HepG2 (cell line): ENCODE measurements around the gene MLYCD. TPM values are rescaled to one million over a fixed set of nuclear protein-coding genes. Genes with fewer than 3 reads are reported as not detected.
A peak's percentile ranks its signal among the peaks of the same experiment; 100 is the strongest.

ENCODE experiments used
- ARNT2 ChIP-seq: sonication (generic); formaldehyde crosslinking; IDR thresholded peaks from 2 replicates; pipeline ENCODE4 v1.8.0; 2022; ENCODE audit warnings: mild to moderate bottlenecking, low read depth, missing genetic modification reagents, moderate library complexity
- CEBPB ChIP-seq: IDR thresholded peaks from 2 replicates; pipeline ENCODE4 v1.6.1; 2011; ENCODE audit warnings: low read depth, low read length, improper control_type of control experiment, borderline replicate concordance
- FLYWCH1 ChIP-seq: sonication (generic); formaldehyde crosslinking; IDR thresholded peaks from 2 replicates; pipeline ENCODE4 v1.8.1; 2023; ENCODE audit warnings: mild to moderate bottlenecking, missing genetic modification reagents
- GMEB1 ChIP-seq: sonication (generic); formaldehyde crosslinking; IDR thresholded peaks from 2 replicates; pipeline ENCODE4 v1.5.1; 2020; ENCODE audit warnings: missing genetic modification reagents, mild to moderate bottlenecking, borderline replicate concordance
- GZF1 ChIP-seq: sonication (generic); formaldehyde crosslinking; IDR thresholded peaks from 2 replicates; pipeline ENCODE4 v1.5.1; 2020; ENCODE audit warnings: mild to moderate bottlenecking, missing genetic modification reagents
- MAFK ChIP-seq, 2 experiments: IDR thresholded peaks in 1 of 2; conservative IDR thresholded peaks in 1 of 2; 2 replicates each; pipeline ENCODE4 v1.6.1; 2011; ENCODE audit warnings: improper control_type of control experiment in 2 of 2, low read length in 2 of 2
- PATZ1 ChIP-seq: sonication (generic); formaldehyde crosslinking; IDR thresholded peaks from 2 replicates; pipeline ENCODE4 v1.4.0; 2020; ENCODE audit warnings: missing genetic modification reagents
- PHF20 ChIP-seq: sonication (generic); formaldehyde crosslinking; IDR thresholded peaks from 2 replicates; pipeline ENCODE4 v1.5.0; 2020; ENCODE audit warnings: mild to moderate bottlenecking, missing genetic modification reagents
- RAD51 ChIP-seq: fragments of 450-650 bp; IDR thresholded peaks from 2 replicates; pipeline ENCODE4 v1.6.1; 2016; ENCODE audit warnings: borderline replicate concordance
- RFX1 ChIP-seq: fragments of 450-650 bp; IDR thresholded peaks from 2 replicates; pipeline ENCODE4 v1.6.1; 2017
- USF2 ChIP-seq, 2 experiments: sonication (generic) in 1 of 2; formaldehyde crosslinking in 1 of 2; IDR thresholded peaks; 2 replicates each; pipeline versions ENCODE4 v1.5.1 to v1.6.1; 2011 to 2020; ENCODE audit warnings: borderline replicate concordance in 1 of 2, low read depth in 1 of 2, low read length in 1 of 2, mild to moderate bottlenecking in 1 of 2, missing genetic modification reagents in 1 of 2, moderate library complexity in 1 of 2
- ZFP82 ChIP-seq: sonication (generic); formaldehyde crosslinking; IDR thresholded peaks from 2 replicates; pipeline ENCODE4 v1.5.1; 2020; ENCODE audit warnings: mild to moderate bottlenecking, missing genetic modification reagents, borderline replicate concordance
- ZMYM4 ChIP-seq: sonication (generic); formaldehyde crosslinking; IDR thresholded peaks from 2 replicates; pipeline ENCODE4 v1.8.1; 2023; ENCODE audit warnings: mild to moderate bottlenecking, missing genetic modification reagents
- ZNF138 ChIP-seq: sonication (generic); formaldehyde crosslinking; IDR thresholded peaks from 2 replicates; pipeline ENCODE4 v1.5.0; 2020; ENCODE audit warnings: mild to moderate bottlenecking, low read depth, missing genetic modification reagents
- ZNF232 ChIP-seq: sonication (generic); formaldehyde crosslinking; IDR thresholded peaks from 2 replicates; pipeline ENCODE4 v1.4.0; 2020; ENCODE audit warnings: missing genetic modification reagents, borderline replicate concordance
- ZNF296 ChIP-seq: sonication (generic); formaldehyde crosslinking; conservative IDR thresholded peaks from 2 replicates; pipeline ENCODE4 v1.5.0; 2020; ENCODE audit warnings: mild to moderate bottlenecking, missing genetic modification reagents
- ZNF335 ChIP-seq: sonication (generic); formaldehyde crosslinking; IDR thresholded peaks from 2 replicates; pipeline ENCODE4 v1.4.0; 2020; ENCODE audit warnings: missing genetic modification reagents
- ZNF607 ChIP-seq: sonication (generic); formaldehyde crosslinking; IDR thresholded peaks from 2 replicates; pipeline ENCODE4 v1.5.1; 2020; ENCODE audit warnings: missing genetic modification reagents, mild to moderate bottlenecking, borderline replicate concordance
- ZNF687 ChIP-seq: sonication (generic); formaldehyde crosslinking; IDR thresholded peaks from 2 replicates; pipeline ENCODE4 v1.5.1; 2020; ENCODE audit warnings: mild to moderate bottlenecking, missing genetic modification reagents, moderate library complexity
- polyA plus RNA-seq, 8 experiments: library from polyadenylated mRNA; depleted of rRNA in 3 of 8; stranded (reverse) in 7 of 8; unstranded in 1 of 8; fragments of >200 nt; fragmentation: Illumina TruSeq in 4 of 8; extraction: Trizol in 4 of 8; gene quantifications; 2 replicates each; pipeline versions ENCODE4 v1.2.1 to v1.2.3, GENCODE V29; 2011 to 2016; ENCODE audit warnings: low read depth in 4 of 8, missing spikeins in 1 of 8, mixed read lengths in 1 of 8; ENCODE audit not compliant: insufficient read depth in 1 of 8
- total RNA-seq, 5 experiments: library from RNA; depleted of rRNA; stranded (reverse); fragments of >200 nt; fragmentation: Illumina TruSeq; extraction: Trizol; gene quantifications; 2 replicates each; pipeline ENCODE4 v1.2.3, GENCODE V29; 2016; ENCODE audit warnings: low read depth in 1 of 5

Gene MLYCD
- total and polyA plus RNA-seq, 2 of the 13 experiments (the other 11 are each of a cell fraction or from before 2014, with no cell fraction given): 1.8 to 4.0 TPM

GRCh38 chr16:83899272-83899897 is 470 bp downstream of the MLYCD start (continued):
- TF ChIP-seq PHF20 (CRISPR knock-in tag): no peak; the same call in 1 of the 2 replicates
- TF ChIP-seq ZNF687 (CRISPR knock-in tag): peak; percentile 88
- peak; percentile 78; the same call in 1 of the 2 replicates for TF ChIP-seq ZNF607 (CRISPR knock-in tag)
- TF ChIP-seq GZF1: no peak
- TF ChIP-seq ZMYM4 (CRISPR knock-in tag): peak; percentile 6; the same call in 1 of the 2 replicates
- TF ChIP-seq ZFP82 (CRISPR knock-in tag): no peak; the same call in 1 of the 2 replicates
- peak; percentile 79; the same call in 1 of the 2 replicates for TF ChIP-seq ZNF138 (CRISPR knock-in tag)
- TF ChIP-seq MAFK (conservative IDR thresholded peaks at IDR 0.05 in 1 of 2, IDR thresholded peaks at IDR 0.05 in 1 of 2; ENCODE audit: low read length in 2 of 2): no peak
- TF ChIP-seq CEBPB: no peak
- no peak for TF ChIP-seq RFX1
- TF ChIP-seq RAD51: no peak
- no peak for TF ChIP-seq PATZ1 (CRISPR knock-in tag)
- TF ChIP-seq ARNT2: peak; percentile 85
- TF ChIP-seq ZNF335: no peak
- TF ChIP-seq ZNF232 (CRISPR knock-in tag): 0 out of 2 replicates have a peak, but pooled peaks have one; percentile 28
- TF ChIP-seq FLYWCH1: no peak
- TF ChIP-seq GMEB1 (CRISPR knock-in tag): peak; percentile 41; the same call in 1 of the 2 replicates
- no peak for TF ChIP-seq ZNF296 (CRISPR knock-in tag)
- TF ChIP-seq USF2 (IDR thresholded peaks at IDR 0.05; ENCODE audit: low read depth, low read length): no peak
- no peak for TF ChIP-seq USF2 (CRISPR knock-in tag; IDR thresholded peaks at IDR 0.05; ENCODE audit: borderline replicate concordance)
